Memory B cell (primary cell): ENCODE results near the gene MARCKSL1.

Experiments
- ATAC-seq: fragments of 150-1000 bp; cut with Tn5 transposase; 2 replicates; pipeline ENCODE4 v1.10.0; 2021; ENCODE audit warnings: low read depth, mild to moderate bottlenecking, moderate library complexity
- DNase-seq, 2 donors: peaks; one replicate each; pipeline ENCODE4 v3.0.0; 2022; ENCODE audit warnings: low spot score in 2 of 2
- H3K27ac Mint-ChIP-seq: one replicate; pipeline ENCODE4 v1.8.0; 2022; ENCODE audit warnings: mild to moderate bottlenecking, moderate library complexity, mixed read lengths
- H3K27me3 Mint-ChIP-seq: one replicate; pipeline ENCODE4 v1.8.0; 2022; ENCODE audit warnings: mixed read lengths
- H3K36me3 Mint-ChIP-seq: one replicate; pipeline ENCODE4 v1.8.0; 2022; ENCODE audit warnings: mild to moderate bottlenecking, mixed read lengths
- H3K4me1 Mint-ChIP-seq: one replicate; pipeline ENCODE4 v1.8.0; 2022; ENCODE audit warnings: mixed read lengths
- H3K4me3 Mint-ChIP-seq: one replicate; pipeline ENCODE4 v1.8.0; 2022; ENCODE audit warnings: mild to moderate bottlenecking, moderate library complexity, mixed read lengths
- H3K9me3 Mint-ChIP-seq: one replicate; pipeline ENCODE4 v1.8.0; 2022; ENCODE audit warnings: mixed read lengths

MARCKSL1 gene

DNA sequence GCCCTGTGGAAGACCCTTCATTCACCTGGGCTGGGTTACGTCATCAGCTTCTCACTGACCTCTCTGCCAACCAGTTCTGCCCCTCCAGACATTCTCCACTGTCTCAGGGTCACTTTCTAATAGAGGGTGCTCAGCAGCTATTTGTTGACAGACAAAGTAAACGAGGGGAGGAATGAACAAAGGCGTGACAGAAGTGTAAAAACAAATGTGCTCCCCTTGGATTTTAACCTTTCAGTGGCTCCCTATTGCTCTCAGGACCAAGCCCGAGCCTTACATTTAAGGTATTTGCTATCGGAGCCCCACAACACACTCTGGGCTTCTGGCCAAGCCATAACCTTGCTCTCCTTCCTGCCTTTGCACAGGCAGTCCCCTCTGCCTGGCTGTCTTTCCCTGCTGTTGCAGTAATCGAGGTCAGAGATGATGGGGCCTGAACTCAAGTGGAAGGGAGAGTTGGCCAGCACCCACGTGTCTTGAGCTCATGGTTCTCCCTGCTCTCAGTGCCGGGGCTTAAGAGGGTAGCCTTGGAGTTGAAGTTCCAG is 9.3 kb upstream of the MARCKSL1 start:
- Mint-ChIP-seq H3K9me3 (no peaks in the 10 kb centered on the region), H3K4me3 (no peak overlapping the region), H3K4me1 (peaks cover 6% of the 10 kb centered on the region), H3K27ac (no peak overlapping the region), H3K36me3 (no peaks in the 10 kb centered on the region), H3K27me3 (no peaks in the 10 kb centered on the region)
- ATAC-seq: no peak
- no peak for DNase-seq

GRCh38 chr1:32342704-32343103 is 6.7 kb upstream of the MARCKSL1 start:
- Mint-ChIP-seq H3K9me3 (no peaks in the 10 kb centered on the region), H3K4me1 (peaks cover 20% of the 10 kb centered on the region), H3K27ac (no peak overlapping the region), H3K36me3 (no peaks in the 10 kb centered on the region), H3K4me3 (no peak overlapping the region), H3K27me3 (no peaks in the 10 kb centered on the region)
- no peak for ATAC-seq
- no peak for DNase-seq

- Mint-ChIP-seq H3K36me3 (no peaks in the 10 kb centered on the region), H3K4me3 (no peak overlapping the region), H3K27me3 (no peaks in the 10 kb centered on the region), H3K4me1 (peaks cover 22% of the 10 kb centered on the region), H3K9me3 (no peaks in the 10 kb centered on the region), H3K27ac (no peak overlapping the region)
- DNase-seq: no peak
- ATAC-seq: no peak
Observed at GRCh38 chr1:32341971-32342370, 5.9 kb upstream of the MARCKSL1 start.

- no peak for DNase-seq
- H3K4me1 Mint-ChIP-seq: peaks cover 25% of the 10 kb centered on the region
- no peaks in the 10 kb centered on the region for H3K9me3 Mint-ChIP-seq
- H3K27ac Mint-ChIP-seq: no peak overlapping the region
- no peak overlapping the region for H3K4me3 Mint-ChIP-seq
- no peaks in the 10 kb centered on the region for H3K36me3 Mint-ChIP-seq
- no peak for ATAC-seq
- H3K27me3 Mint-ChIP-seq: no peaks in the 10 kb centered on the region
Observed at GRCh38 chr1:32341186-32341757, 5.2 kb upstream of the MARCKSL1 start.

- H3K27ac Mint-ChIP-seq: peak overlapping the region; percentile 0
- H3K36me3 Mint-ChIP-seq: no peaks in the 10 kb centered on the region
- no peaks in the 10 kb centered on the region for H3K27me3 Mint-ChIP-seq
- H3K4me1 Mint-ChIP-seq: peaks cover 32% of the 10 kb centered on the region
- no peak overlapping the region for H3K4me3 Mint-ChIP-seq
- H3K9me3 Mint-ChIP-seq: no peaks in the 10 kb centered on the region
- ATAC-seq (peak; percentile 12), DNase-seq (no peak)
Observed at GRCh38 chr1:32339363-32339978, 3.4 kb upstream of the MARCKSL1 start.

GRCh38 chr1:32338637-32339145 is 2.7 kb upstream of the MARCKSL1 start:
- ATAC-seq (no peak), DNase-seq (no peak)
- no peaks in the 10 kb centered on the region for H3K9me3 Mint-ChIP-seq
- H3K4me3 Mint-ChIP-seq: peak overlapping the region; percentile 47
- H3K36me3 Mint-ChIP-seq: no peaks in the 10 kb centered on the region
- peak overlapping the region; percentile 62 for H3K27ac Mint-ChIP-seq
- no peaks in the 10 kb centered on the region for H3K27me3 Mint-ChIP-seq
- peaks cover 38% of the 10 kb centered on the region for H3K4me1 Mint-ChIP-seq

DNA sequence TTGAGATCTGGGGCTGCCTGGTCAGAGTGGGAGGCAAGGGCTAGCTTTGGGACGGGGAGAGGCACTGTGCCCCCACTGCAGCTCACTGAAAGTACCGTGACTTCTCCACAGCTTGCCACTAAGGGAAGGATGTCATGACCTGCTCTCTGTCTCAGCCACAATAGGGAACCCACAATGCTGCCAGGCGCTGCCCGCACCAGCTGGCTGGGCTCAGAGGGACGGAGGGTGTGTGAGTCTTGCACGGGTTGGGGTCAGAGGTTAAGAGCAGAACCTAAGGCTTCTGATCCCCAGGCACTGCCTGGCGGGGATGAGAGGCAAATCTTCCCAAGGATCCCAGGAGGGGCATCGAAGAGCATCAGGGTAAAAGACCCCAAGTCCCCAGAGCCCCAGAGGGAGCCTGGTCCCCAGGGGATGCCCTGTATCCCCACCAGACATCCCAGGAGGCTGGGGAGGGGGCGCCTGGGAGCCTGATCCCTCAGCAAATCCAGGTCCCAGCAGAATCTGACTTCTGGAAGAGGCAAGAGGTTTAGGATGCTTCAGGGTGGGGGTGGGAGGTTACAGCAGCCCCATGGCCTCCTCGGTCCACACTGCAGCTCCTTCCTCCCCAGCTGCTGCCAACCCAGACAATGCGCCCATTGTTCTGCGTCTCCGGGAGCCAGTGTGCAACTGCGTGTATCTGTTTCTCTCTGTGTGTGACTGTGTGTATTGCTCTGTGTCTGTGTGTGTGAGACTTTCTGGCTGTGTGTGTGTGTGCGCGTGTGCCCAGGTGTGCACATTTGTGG is 2.0 kb upstream of the MARCKSL1 start:
- peak; percentile 19 for ATAC-seq
- H3K4me1 Mint-ChIP-seq: peaks cover 42% of the 10 kb centered on the region

GRCh38 chr1:32336963-32337675 is 1.1 kb upstream of the MARCKSL1 start:
- Mint-ChIP-seq H3K27ac (peak overlapping the region; percentile 64), H3K36me3 (peaks cover 2% of the 10 kb centered on the region), H3K4me3 (peak overlapping the region; percentile 79), H3K9me3 (no peaks in the 10 kb centered on the region), H3K4me1 (peaks cover 38% of the 10 kb centered on the region), H3K27me3 (no peaks in the 10 kb centered on the region)
- ATAC-seq: peak; percentile 61
- peak; percentile 62 to 63 for DNase-seq

More for the DNA sequence above, 2.0 kb upstream of the MARCKSL1 start:
- Mint-ChIP-seq H3K9me3 (no peaks in the 10 kb centered on the region), H3K27me3 (no peaks in the 10 kb centered on the region), H3K27ac (peak overlapping the region; percentile 64), H3K36me3 (peaks cover 2% of the 10 kb centered on the region), H3K4me3 (peak overlapping the region; percentile 79)
- no peak for DNase-seq

DNA sequence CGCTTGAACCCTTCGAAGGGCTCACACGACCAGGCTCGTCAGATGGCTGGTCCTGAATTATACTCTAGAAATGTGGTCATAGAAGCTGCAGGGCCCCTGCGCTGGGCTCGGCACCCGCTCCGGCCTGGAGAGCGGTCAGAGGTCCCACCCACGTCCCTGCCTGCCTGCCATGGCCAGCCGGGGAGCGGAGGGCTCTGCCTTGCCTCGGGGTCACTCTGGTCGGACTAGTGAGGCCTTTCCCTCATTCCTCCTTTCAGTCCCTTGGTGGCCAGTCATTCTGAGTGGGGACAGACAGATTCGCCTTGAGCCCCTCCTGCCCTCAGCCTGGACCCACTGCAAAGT is 529 bp upstream of the MARCKSL1 start:
- peaks cover 38% of the 10 kb centered on the region for H3K4me1 Mint-ChIP-seq
- peak overlapping the region; percentile 79 for H3K4me3 Mint-ChIP-seq
- H3K27ac Mint-ChIP-seq: peak overlapping the region; percentile 64
- H3K36me3 Mint-ChIP-seq: peaks cover 8% of the 10 kb centered on the region
- H3K27me3 Mint-ChIP-seq: no peaks in the 10 kb centered on the region
- H3K9me3 Mint-ChIP-seq: no peaks in the 10 kb centered on the region
- DNase-seq (peak in 1 of 2 donors; percentile 47), ATAC-seq (no peak)

DNA sequence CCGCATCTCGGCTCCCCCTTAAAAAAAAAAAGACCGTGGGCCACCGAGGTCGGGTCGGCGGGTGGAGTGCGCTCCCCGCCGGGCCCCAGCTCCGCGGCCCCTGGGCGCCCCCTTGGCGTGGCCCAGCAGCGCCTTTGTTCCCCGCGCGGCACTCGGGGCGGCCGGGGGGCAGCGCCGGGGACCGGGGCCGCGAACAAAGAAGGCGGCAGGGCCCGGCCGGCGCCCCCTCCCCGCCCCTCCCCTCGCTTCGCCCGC is 571 bp downstream of the MARCKSL1 start:
- peaks cover 16% of the 10 kb centered on the region for H3K36me3 Mint-ChIP-seq
- peaks cover 38% of the 10 kb centered on the region for H3K4me1 Mint-ChIP-seq
- no peak overlapping the region for H3K27ac Mint-ChIP-seq

GRCh38 chr1:32334864-32335534 is 1.0 kb downstream of the MARCKSL1 start:
- peaks cover 18% of the 10 kb centered on the region for H3K36me3 Mint-ChIP-seq
- peaks cover 38% of the 10 kb centered on the region for H3K4me1 Mint-ChIP-seq
- H3K27ac Mint-ChIP-seq: peak overlapping the region; percentile 79
- DNase-seq: peak; percentile 68 to 71
- no peaks in the 10 kb centered on the region for H3K9me3 Mint-ChIP-seq
- peak; percentile 43 for ATAC-seq
- peak overlapping the region; percentile 85 for H3K4me3 Mint-ChIP-seq
- H3K27me3 Mint-ChIP-seq: no peaks in the 10 kb centered on the region

More for the DNA sequence above, 571 bp downstream of the MARCKSL1 start:
- DNase-seq (no peak), ATAC-seq (peak; percentile 4)
- Mint-ChIP-seq H3K4me3 (peak overlapping the region; percentile 85), H3K9me3 (no peaks in the 10 kb centered on the region), H3K27me3 (no peaks in the 10 kb centered on the region)

- peak overlapping the region; percentile 85 for H3K4me3 Mint-ChIP-seq
- peak overlapping the region; percentile 79 for H3K27ac Mint-ChIP-seq
- no peaks in the 10 kb centered on the region for H3K9me3 Mint-ChIP-seq
- peaks cover 38% of the 10 kb centered on the region for H3K4me1 Mint-ChIP-seq
- H3K27me3 Mint-ChIP-seq: no peaks in the 10 kb centered on the region
- ATAC-seq (no peak), DNase-seq (no peak)
- H3K36me3 Mint-ChIP-seq: peaks cover 23% of the 10 kb centered on the region
Observed at GRCh38 chr1:32334274-32334861, 1.7 kb downstream of the MARCKSL1 start.

GRCh38 chr1:32333251-32333963 is 2.6 kb downstream of the MARCKSL1 start:
- Mint-ChIP-seq H3K9me3 (no peaks in the 10 kb centered on the region), H3K4me1 (peaks cover 33% of the 10 kb centered on the region), H3K27ac (peak overlapping the region; percentile 78), H3K4me3 (peak overlapping the region; percentile 4), H3K27me3 (no peaks in the 10 kb centered on the region), H3K36me3 (peaks cover 28% of the 10 kb centered on the region)
- ATAC-seq (no peak), DNase-seq (no peak)
